AG04450 (cell line): Measurements from ENCODE around the gene ZDHHC20. TPM values are rescaled to one million over a fixed set of nuclear protein-coding genes. Genes with fewer than 3 reads are reported as not detected.

ENCODE experiments used
- CTCF ChIA-PET: fragments of 300-600, 350-600 bp; formaldehyde crosslinking; extraction: SDS; loops from one replicate; lab custom pipeline; 2022; ENCODE audit warnings: antibody characterized with exemption, inconsistent platforms; lab: Charles Lee
- POLR2A ChIA-PET: fragments of 350-600 bp; formaldehyde crosslinking; extraction: SDS; loops from one replicate; lab custom pipeline; 2021; ENCODE audit warnings: antibody characterized with exemption, inconsistent platforms; lab: Yijun Ruan, JAX
- DNase-seq: peaks from one replicate; pipeline ENCODE4 v3.0.0-alpha.2; 2011; ENCODE audit warnings: low read depth, low spot score
- H3K27ac ChIP-seq: one replicate; pipeline ENCODE4 v1.5.1; 2012; ENCODE audit warnings: low read depth, low read length, control low read depth
- H3K27me3 ChIP-seq: one replicate; pipeline ENCODE4 v1.6.0; 2012; ENCODE audit warnings: low read length; ENCODE audit not compliant: control insufficient read depth, insufficient read depth
- H3K4me3 ChIP-seq: 2 replicates; pipeline ENCODE4 v1.5.1; 2011; ENCODE audit warnings: mild to moderate bottlenecking, low read depth, low read length, control low read depth
- H3K9me3 ChIP-seq: 2 replicates; pipeline ENCODE4 v1.5.1; 2012; ENCODE audit warnings: low read length; ENCODE audit not compliant: control insufficient read depth, insufficient read depth
- CTCF ChIP-seq: IDR thresholded peaks from 2 replicates; pipeline ENCODE4 v1.5.1; 2011; ENCODE audit warnings: low read depth, low read length, control low read depth, inconsistent platforms
- polyA plus RNA-seq: library from polyadenylated mRNA; depleted of rRNA; stranded (reverse); fragments of >200 nt; gene quantifications from 2 replicates; pipeline ENCODE4 v1.2.3, GENCODE V29; 2011

Gene ZDHHC20
- polyA plus RNA-seq, 1 experiment: 59.8 TPM

GRCh38 chr13:21483748-21484147, 24.6 kb upstream of the ZDHHC20 start:
- no peak overlapping the region for H3K4me3 ChIP-seq

GRCh38 chr13:21481359-21481758, 22.3 kb upstream of the ZDHHC20 start:
- no peaks in the 10 kb centered on the region for H3K27me3 ChIP-seq
- H3K4me3 ChIP-seq: no peak overlapping the region
- no peak for DNase-seq
- POLR2A ChIA-PET: interaction anchor here (0.7 kb wide), 1 partner anchor 22 kb away, joined by 3 read pairs; the partner anchor contains the start of gene ZDHHC20
- H3K9me3 ChIP-seq: peaks cover under 1% of the 10 kb centered on the region
- no peak for TF ChIP-seq CTCF
- H3K27ac ChIP-seq: no peak overlapping the region
- CTCF ChIA-PET: interaction anchor here (0.8 kb wide), 1 partner anchor 16 kb away, joined by 3 read pairs; no protein-coding TSS in a partner anchor

More at GRCh38 chr13:21483748-21484147, 24.6 kb upstream of the ZDHHC20 start:
- ChIA-PET CTCF (no interaction called here), POLR2A (no interaction called here)
- H3K9me3 ChIP-seq: peaks cover 10% of the 10 kb centered on the region
- no peak for DNase-seq
- TF ChIP-seq CTCF: no peak
- no peak overlapping the region for H3K27ac ChIP-seq
- H3K27me3 ChIP-seq: no peaks in the 10 kb centered on the region

GRCh38 chr13:21478881-21479808, 20.0 kb upstream of the ZDHHC20 start:
- peak overlapping the region; percentile 47 for H3K4me3 ChIP-seq
- peak; percentile 56 for TF ChIP-seq CTCF
- peak; percentile 47 for DNase-seq
- H3K9me3 ChIP-seq: no peaks in the 10 kb centered on the region; the same call in 1 of the 2 replicates
- H3K27ac ChIP-seq: no peak overlapping the region
- ChIA-PET POLR2A (interaction anchor here (0.6 to 0.7 kb wide), 2 partner anchors 60 to 148 kb away, joined by 5 read pairs; no protein-coding TSS in a partner anchor), CTCF (interaction anchor here (0.5 to 5.0 kb wide), 13 partner anchors 12 to 1317 kb away, joined by 3 to 110 read pairs (median 3); partner anchors contain the start of genes MRPL57, SKA3 and ZDHHC20)
- H3K27me3 ChIP-seq: peaks cover 3% of the 10 kb centered on the region

GRCh38 chr13:21476893-21477472, 17.9 kb upstream of the ZDHHC20 start:
- TF ChIP-seq CTCF: peak; percentile 97
- Histone ChIP-seq H3K9me3 (no peaks in the 10 kb centered on the region), H3K27me3 (peaks cover 3% of the 10 kb centered on the region), H3K27ac (no peak overlapping the region), H3K4me3 (peak overlapping the region; percentile 47)
- CTCF ChIA-PET: interaction anchor here (0.6 to 5.0 kb wide), 91 partner anchors 9 to 1319 kb away, joined by 3 to 110 read pairs (median 4); partner anchors contain the start of genes MICU2, MRPL57, SKA3 and ZDHHC20
- peak; percentile 37 for DNase-seq
- POLR2A ChIA-PET: no interaction called here
